ENCODE results near the gene RAB6B.

Gene RAB6B

DNA sequence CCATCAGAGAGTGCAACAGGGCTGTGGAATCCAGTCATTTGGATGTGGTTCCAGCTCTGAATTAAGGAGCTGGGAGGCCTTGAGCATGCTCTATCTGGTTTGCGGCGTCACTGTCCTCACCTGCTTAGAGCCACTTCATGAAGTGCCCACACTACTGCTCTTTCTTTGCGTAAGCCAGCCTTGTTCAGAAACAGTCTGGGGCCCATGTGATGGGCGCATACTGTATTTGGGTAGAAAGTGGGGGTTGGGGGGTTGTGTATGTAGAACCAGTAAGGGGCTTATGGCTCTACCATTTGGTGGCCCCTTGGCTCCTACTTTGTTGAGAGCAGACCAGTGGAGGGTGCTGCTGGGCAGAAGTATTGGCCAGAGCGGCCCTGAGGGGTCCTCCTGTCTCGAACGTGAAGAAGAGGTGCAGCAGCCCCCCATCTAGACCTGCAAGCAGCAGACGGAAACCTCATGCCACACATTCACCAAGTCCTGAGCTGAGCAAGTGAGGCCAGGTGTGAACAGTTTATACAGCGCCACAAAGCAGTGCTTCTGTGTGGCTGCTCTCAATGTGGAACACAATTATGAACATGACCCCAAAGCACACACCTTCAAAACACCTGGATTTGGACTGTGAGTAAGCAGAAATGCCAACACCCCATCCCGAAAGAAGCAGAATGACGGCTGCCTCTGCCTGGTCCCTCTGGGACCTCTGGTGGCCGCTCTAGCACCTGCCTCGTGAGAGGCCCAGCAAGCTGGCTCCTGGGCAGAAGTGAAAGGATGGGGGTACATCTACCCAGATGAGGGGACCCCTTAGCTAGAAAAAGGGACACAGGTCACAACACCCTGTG lies 63.5 kb downstream of the RAB6B start:
- TF ChIP-seq, protein P1, sequence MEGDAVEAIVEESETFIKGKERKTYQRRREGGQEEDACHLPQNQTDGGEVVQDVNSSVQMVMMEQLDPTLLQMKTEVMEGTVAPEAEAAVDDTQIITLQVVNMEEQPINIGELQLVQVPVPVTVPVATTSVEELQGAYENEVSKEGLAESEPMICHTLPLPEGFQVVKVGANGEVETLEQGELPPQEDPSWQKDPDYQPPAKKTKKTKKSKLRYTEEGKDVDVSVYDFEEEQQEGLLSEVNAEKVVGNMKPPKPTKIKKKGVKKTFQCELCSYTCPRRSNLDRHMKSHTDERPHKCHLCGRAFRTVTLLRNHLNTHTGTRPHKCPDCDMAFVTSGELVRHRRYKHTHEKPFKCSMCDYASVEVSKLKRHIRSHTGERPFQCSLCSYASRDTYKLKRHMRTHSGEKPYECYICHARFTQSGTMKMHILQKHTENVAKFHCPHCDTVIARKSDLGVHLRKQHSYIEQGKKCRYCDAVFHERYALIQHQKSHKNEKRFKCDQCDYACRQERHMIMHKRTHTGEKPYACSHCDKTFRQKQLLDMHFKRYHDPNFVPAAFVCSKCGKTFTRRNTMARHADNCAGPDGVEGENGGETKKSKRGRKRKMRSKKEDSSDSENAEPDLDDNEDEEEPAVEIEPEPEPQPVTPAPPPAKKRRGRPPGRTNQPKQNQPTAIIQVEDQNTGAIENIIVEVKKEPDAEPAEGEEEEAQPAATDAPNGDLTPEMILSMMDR (IDR thresholded peaks at IDR 0.05; ENCODE audit: low read depth, low read length) = no peak
- DNase-seq (ENCODE audit: extremely low read depth, low read depth) = no peak

DNA sequence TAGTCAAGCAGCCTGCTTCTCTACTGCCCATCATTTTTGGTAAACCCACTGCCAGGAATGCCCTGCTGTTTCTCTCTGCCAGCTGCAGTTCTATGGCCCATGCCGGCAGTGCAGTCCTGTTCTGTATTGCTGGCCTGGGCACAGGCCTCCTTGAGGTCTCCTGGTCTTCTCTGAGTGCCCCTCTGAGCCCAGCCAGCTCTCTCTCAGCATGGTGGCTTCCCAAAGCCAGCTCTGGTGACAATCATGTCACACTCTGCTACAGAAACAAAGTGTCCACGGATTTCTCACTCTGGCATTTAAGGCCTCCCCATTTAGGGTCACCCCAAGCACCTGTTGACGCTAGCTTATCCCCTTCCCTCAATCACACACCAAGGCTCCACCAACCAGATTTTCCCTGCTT lies 65.6 kb downstream of the RAB6B start:
- TF ChIP-seq, protein P1 (IDR thresholded peaks at IDR 0.05; ENCODE audit: low read depth, low read length) = no peak
- DNase-seq (ENCODE audit: extremely low read depth, low read depth) = no peak

DNA sequence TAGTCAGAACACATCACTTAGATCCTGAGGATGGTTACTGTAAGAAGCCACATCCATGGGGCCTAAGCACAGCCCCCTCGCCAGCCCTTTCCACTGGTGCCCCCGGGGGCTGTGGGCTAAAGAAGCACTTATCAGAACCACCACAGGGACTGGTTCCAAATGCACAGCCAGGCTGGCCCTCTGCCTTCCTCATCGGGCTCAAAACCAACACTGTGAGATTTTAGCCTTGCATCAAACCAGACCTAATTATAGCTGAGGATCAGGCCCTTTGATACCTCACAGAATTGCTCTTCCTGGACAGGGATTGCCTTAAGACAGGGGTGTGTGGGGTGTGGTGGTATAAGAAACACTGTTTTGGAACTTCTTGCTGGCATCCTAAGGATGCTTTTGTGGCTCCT lies 66.4 kb downstream of the RAB6B start:
- no peak for DNase-seq (ENCODE audit: extremely low read depth, low read depth)

DNA sequence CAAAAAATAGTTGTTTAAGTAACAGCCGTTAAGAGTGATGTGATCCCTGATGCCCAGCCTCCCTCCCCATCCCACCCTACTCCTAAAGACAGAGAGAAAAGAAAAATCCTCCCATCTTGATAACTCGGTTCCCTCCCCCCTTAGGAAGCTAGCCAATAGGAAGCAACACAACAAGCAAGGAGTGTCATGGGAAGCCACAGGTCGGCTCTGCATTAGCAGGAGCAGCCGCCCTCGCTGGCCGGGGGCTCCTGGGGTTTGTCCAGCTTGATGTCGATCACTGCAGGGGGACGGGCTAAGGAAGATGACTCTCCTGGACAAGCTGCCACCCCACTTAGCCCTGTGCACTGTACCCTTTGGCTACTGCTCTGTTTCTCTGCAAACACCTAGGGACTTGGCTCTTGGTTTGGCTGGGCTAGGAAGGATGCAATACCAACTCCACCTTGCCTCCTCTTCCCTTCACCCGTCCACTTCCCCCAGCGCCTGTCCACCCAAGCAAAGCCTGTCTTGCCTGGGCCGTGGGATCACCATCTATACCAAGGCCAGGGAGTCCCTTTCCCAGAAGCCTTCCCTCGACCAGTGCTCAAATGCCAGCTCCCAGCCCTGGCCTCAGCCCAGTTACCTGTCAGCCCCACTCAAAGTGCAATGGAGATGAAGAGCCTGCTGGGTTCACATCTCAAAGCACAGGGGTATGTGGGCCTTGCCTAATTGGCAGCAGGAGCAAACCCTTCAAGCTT lies 66.9 kb downstream of the RAB6B start:
- no peak for DNase-seq (ENCODE audit: extremely low read depth, low read depth)
- TF ChIP-seq, protein P1 (IDR thresholded peaks at IDR 0.05; ENCODE audit: low read depth, low read length) = no peak

More for the DNA sequence above, 66.4 kb downstream of the RAB6B start:
- TF ChIP-seq, protein P1 (IDR thresholded peaks at IDR 0.05; ENCODE audit: low read depth, low read length) = no peak

DNA sequence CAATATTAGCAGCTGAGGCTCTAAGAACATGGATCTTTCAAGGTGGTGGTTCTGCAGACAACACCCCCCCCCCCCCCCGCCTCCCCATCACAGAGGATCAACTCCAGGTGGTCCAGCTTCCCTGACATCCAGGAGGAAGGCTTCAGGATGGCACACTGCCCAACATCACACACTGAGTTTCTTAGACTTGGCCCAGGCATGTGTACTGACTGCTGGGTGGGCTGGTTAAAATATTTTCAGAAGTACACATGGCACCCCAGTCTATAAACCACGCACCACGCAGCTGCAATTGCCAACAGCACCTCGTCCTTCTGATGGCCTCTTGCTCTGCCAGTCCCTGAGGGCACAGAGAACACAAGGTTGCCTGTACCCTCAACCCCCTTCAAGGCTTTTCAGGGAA lies 68.0 kb downstream of the RAB6B start:
- TF ChIP-seq, protein P1 (IDR thresholded peaks at IDR 0.05; ENCODE audit: low read depth, low read length) = no peak
- DNase-seq (ENCODE audit: extremely low read depth, low read depth) = no peak

DNA sequence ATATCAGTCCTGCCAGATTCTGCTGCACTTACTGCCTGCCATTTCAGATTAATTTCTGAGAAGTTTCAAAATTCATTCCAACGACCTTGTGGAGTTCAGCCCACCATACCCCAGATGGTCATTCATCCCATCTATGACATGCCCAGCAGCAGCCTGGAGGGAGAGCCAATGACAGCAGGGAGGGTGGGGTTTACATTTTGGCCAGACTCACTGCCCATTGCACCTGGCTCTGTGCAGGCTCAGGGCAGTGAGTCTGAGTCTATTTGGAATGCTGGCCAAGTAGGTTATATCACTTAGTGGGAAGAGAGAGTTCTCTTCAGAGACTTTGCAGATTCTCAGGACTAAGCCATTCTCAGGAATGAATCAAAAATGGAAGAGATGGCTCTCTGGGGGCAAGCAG lies 68.5 kb downstream of the RAB6B start:
- no peak for DNase-seq (ENCODE audit: extremely low read depth, low read depth)
- TF ChIP-seq, protein P1 (IDR thresholded peaks at IDR 0.05; ENCODE audit: low read depth, low read length) = no peak
